Dermis blood vessel endothelial cell (primary cell): ENCODE data around the gene DNASE2B. TPM values are rescaled to one million over a fixed set of nuclear protein-coding genes. Genes with fewer than 3 reads are reported as not detected.

Source experiments
- DNase-seq: peaks from one replicate; pipeline ENCODE4 v3.0.0; 2010
- total RNA-seq: library from RNA; depleted of rRNA; stranded (reverse); fragments of >200 nt; gene quantifications from 2 replicates; pipeline ENCODE4 v1.2.3, GENCODE V29; 2014

Gene DNASE2B, protein sequence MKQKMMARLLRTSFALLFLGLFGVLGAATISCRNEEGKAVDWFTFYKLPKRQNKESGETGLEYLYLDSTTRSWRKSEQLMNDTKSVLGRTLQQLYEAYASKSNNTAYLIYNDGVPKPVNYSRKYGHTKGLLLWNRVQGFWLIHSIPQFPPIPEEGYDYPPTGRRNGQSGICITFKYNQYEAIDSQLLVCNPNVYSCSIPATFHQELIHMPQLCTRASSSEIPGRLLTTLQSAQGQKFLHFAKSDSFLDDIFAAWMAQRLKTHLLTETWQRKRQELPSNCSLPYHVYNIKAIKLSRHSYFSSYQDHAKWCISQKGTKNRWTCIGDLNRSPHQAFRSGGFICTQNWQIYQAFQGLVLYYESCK
- total RNA-seq: not detected in 2 replicates

DNA sequence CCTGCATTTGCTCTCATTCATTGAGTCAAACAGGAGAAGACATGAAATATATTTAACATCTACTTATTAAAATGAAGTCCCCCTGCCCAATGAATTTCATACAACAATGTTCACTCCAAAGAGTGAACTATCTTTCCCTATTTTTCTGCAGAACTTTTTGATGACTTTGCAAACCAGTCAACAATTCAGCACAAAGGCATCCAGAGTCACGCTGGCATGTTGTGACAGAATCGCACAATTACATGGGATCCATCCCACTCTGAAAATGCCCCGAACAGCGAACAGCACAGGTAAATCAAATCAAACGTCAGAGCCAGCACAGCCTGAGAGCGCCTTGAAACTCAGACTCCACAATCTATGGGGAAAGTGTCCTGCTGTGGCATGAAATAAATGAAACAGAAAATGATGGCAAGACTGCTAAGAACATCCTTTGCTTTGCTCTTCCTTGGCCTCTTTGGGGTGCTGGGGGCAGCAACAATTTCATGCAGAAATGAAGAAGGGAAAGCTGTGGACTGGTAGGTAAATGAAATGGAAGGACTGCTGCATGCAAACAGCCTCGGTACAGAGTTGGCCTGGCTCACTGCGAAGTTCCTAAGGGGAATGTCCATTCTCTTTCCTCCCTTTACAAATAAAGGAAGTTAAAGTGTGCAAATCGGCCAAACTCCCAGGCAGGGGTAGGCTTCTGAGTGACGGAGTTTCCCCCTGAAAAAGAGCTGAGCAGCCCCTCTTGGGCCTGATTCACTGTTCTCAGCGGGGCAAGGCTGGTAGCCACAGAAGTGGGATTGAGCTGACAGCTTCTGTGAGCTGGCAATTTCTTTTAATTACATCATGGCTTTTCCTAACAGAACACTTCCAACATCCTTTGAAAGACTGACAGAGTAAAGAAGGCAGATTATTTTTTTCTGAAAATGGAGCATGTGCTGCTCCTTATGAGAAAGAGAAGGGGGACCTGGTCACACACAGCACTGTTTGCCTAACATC lies at the start of gene DNASE2B:
DNASE2B (plus strand) TSS at position 310 of the 981 bp plus-strand sequence; CDS start at position 391, 81 bp downstream.
- DNase-seq: no peak

DNA sequence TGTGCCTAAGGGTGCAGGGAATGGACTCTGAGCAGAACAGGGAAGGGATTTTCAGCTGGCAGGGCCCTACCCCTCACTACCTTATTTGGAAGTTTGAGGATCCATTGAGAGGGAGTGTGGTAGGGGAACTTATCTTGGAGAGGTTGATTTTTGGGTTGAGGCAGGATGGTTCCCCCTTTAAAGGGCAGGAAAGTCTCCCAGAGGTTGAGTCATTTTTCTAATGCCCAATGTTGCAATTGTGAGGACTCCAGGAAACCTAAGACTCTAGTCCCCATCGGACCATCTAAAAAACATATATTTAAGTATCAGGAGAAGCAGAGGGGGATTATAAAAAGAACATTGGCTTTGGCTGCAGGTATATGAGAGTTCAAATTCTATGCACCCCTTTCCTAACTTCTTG lies 49.5 kb upstream of the DNASE2B start:
- DNase-seq: no peak

DNA sequence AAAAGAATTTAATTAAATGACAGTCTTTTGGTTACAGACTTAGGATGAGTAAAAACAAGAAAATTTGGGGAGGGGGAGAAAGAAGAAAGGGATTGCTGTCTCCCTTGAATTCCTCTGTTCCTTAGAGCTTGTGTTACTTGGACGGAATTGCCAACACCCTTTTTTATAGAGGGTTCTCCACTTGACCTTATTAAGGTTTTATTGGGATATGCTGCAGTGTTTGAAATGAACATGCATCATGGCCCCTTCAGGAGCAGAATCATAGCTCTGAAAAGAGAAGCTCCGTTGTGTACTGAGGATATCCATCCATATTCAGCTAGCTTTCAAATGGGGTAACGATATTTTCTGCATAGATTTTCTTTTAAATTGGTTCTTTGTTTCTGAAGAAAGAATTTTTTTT lies 48.2 kb upstream of the DNASE2B start:
- no peak for DNase-seq

DNA sequence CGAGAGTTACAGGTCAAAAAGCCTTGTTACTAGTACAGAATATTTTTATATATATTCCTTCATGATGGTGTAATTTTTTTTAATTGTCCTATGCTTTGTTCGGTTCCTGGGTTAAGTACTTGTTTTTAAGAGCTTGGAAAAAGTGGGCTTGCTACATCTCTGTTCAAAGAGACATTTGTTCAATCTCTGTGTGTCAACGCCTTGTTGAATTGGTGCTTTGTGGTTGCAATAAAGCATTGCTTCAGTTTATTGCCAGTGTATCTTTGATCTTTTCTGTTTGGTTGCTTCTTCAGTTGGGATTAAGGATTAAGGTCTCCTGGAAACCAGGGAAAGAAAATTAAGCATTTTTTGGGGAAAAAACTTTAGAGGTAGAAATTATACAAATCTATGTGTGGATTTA lies 47.7 kb upstream of the DNASE2B start:
- no peak for DNase-seq

DNA sequence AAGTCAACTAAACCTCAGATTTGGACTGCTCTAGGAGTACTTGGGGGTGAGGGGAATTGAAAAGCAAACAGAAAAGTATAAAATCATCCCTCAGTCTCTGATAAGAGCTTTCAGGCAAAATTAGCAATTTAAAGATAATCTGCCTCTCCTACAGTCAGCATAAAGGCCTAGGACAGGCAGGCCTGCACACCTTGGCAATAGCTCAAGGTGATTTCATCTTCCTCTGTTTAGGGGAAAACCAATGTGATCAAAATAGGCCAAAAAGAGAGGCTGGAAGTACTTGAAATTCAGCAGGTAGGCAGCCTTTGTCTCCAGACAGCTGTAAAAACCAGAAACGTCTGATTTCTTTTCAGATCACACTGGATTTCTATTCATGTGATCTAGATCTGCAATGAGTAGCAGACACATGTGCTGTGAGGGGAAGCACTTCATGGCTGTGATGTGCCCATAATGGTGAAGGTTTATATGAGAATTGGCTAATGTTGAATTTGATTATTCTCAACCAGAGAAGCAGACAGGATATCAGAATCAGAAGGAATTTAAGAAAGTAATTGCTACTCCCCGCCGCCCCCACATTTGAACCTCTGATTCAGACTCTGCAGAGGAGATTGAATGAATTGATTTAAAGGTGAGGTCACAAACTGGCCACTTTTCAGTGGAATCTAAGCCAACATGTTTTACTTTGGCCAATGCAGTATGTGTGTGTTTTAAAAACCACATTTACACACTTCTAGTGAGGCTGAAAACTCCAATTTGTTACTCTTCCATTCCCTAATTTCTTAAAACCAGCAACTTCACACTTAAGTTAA lies 45.8 kb upstream of the DNASE2B start:
- no peak for DNase-seq

DNA sequence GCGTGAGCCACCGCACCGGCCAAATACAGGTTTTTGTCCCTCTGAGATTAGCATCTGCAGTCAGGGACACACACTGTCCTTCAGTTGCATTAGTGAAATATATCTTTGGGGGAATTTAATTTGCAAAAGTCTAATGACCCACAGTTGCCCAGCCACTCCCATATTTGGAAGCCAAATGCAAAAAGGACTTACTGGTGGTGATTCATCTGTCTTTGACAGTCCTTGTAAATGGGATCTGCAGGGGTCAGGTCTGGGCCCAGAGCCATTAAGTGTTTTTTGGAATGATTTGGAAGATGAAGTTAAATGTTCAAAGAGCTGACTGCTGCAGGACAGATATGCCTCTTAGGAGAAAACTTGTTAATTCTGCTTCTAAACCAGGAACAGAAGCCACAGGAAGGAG lies 44.6 kb upstream of the DNASE2B start:
- DNase-seq: no peak

DNA sequence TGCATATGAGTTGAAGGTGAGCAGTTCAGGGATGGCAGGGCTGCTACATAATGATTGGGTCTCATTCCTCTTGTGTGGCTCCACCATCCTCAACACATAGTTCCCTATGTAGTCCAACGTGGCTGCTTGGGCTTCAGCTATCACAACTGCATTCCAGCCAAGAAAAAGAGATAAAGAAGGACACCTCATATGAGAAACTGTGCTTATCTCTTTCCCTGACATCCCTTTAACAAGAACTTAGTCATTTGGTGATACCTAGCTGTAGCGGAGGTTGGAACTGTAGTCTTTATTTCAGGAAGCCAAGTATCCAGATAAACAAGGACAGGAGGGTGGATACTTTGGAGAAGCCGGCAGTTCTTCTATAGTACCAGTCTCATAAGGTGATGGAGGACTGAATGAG lies 42.7 kb upstream of the DNASE2B start:
- no peak for DNase-seq

DNA sequence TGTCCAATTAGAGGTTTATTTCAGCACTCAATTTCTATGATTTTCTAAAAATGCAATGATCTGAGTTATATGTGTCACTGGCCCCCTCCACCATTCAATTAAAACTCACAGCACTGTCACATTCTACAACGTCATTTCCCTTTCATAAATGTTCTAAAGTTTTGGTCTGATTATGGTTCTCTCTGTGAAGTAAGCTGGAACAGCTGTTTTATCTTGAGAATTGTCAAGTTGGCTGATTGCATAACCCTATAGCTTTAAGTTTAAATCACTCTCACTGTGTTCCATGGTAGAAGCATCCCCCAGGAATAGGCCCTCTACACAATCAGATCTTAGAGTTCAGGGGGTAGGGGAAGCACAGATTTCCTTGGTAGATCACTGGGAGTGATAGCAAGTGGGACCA lies 41.4 kb upstream of the DNASE2B start:
- no peak for DNase-seq

DNA sequence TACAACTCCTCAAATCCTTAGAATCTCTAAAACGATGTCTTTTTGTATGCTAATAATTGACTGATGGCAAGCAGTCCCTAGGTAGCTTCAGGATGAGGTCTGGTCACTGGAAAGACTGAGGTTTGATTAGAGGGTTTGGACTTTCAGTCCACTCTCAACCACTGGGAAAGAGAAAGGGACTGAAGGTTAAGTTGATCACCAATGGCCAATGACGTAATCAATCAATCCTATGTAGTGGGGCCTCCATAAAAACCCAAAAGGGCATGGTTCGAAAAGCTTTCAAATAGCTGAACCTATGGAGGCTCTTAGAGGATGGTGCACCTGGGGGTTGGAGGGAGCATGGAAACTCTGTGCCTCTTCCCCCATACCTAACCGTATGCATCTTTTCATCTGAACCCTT lies 39.6 kb upstream of the DNASE2B start:
- no peak for DNase-seq

DNA sequence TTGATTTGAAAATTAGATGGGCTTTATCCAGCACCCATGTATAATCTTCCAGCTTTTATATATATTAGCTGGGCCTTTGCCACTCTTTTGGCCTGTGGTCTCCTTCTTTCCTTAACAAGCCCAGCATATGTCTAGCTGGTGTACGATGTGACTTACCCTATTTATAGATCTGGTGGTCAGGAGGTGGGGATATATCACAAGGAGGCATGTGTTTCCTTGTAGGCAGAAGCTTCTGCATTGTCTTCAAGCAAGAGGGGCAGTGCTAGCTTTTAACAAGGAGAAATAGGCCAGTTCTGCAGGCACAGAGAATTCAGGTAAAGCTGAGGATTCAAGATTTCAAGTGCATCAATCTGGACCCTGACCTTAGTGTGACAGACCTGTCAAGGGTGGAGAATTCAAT lies 38.0 kb upstream of the DNASE2B start:
- no peak for DNase-seq

DNA sequence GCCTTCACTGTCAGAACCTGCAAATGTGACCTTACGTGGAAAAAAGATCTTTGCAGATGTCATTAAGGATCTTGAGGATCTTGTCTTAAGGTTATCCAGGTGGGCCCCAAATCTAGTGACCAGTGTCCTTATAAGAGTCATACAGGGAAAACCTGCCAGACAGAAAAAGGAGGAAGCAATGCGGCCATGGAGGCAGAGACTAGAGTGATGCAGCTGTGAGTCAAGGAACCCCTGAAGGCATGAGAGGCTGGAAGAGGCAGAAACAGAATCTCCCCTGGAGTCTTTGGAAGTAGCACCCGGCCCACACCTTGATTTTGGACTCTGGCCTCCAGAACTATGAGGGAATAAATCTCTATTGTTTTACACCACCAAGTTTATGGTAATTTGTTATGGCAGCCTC lies 36.5 kb upstream of the DNASE2B start:
- DNase-seq: no peak

DNA sequence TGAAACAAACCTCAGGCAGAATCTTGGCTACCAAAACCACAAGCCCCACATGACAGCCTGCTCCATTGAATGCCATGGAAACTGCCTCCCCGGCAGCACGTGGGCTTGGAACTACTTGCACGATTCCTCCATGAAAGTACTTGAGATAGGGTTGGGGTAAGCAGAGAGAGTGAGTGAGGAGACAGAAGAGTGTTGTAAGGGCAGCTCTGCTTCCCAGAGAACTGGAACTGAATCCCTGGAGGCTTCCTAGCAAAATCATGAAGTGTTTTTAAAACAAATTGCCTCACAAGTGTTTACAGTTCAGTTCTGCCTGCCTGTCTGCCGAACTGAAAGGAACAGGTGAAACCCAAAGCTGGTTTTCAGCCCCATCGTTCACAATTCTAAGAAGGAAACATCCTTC lies 35.3 kb upstream of the DNASE2B start:
- no peak for DNase-seq

DNA sequence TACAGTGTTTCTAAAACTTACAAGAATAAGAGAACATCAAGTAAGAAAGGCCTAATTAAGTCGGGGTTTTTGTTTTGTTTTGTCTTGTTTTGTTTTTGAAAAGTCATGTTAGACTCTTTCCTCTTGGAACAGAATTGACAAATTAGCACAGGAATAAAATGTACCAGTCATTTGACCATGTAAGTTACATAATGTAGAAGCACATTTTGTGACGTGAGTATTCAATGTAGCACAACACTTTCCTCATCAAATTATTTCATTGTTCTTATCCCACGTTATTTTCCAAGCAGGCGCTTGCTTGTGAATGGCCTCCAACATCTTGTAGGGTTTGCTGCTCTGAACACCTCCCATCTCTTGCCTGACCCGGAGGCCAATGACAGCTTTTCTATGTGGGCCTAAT lies 34.7 kb upstream of the DNASE2B start:
- DNase-seq: no peak

DNA sequence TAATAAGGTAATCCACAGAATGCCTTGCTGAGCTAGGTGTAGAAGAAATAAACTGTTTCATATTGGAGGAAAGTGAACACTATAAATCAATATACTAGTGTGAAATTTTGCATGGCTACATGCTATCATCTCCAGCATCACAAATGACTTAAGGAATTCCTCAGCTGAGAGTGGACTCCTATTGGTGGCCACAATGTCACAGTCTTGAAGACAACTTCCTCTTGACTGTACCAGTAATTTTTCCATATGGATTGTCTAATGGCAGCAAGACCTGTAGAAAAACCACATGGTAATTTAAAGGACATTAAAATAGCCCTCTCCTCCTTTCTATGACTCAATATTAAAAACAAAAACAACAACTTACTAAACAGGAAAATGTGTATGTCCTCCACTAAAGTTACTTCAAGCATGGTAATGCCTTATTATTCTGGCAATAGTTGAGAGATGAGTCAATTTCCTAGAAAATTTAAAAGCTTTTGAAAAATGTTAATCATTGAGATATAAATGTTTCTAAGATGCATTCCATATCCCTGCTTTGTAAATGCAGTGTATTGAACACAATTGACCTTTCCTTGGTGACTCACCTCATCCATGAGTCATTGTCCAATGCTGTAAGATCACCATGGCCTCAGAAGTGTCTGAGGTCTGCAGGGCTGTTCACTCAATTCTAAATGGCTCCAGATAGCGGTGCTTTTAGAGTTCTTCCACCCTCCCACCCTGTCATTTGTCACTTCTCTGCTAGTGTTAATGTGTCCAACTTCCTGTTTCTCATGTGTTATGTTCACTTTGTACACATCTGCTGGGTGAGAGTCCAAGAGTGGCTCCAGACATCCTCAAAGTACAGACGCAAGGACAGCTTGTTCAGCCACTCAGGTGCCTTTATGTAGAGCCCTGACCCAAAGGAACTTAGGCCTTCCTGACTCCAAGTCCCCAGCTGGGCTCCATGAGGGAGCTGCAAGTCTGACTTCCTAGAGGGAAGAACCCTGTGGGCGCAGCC lies 32.8 kb upstream of the DNASE2B start:
- peak; percentile 98 for DNase-seq

DNA sequence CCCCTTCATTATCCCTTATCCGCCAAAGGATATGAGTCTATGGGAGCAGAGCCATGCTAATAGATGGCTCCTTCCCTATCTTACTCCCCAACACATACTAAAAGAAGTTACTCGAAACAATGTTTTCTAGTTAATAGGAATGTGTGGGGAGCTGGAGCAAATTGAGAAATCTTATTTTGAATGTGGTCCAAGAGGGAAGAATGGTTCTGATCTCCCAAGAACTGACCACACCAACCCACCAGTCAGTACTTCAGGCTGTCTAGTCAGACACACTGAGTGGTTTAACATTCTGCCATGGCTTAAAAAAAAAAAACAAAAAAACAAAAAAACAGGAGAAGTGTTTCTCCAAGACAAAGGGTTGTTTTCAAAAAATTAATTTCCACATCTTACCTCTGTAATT lies 31.5 kb upstream of the DNASE2B start:
- peak; percentile 14 for DNase-seq

DNA sequence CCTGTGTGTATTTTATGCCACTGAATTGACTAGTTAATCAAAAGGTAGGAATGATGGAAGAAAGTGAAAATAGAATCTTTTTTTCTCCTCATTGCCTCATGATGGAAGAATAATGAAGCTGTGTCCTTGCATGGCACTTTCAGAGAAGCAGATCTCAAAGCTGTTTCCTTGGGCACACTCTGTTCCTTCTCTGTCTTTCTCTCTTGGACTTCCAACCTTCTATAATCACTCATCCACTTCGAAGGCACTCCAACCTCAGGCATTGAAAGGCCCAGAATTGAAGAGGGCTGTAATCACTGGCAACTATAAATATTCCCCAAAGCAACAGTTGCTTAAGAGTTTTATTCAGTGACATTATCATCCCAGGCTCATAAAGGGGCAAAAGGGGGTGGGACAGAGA lies 31.1 kb upstream of the DNASE2B start:
- DNase-seq: no peak

DNA sequence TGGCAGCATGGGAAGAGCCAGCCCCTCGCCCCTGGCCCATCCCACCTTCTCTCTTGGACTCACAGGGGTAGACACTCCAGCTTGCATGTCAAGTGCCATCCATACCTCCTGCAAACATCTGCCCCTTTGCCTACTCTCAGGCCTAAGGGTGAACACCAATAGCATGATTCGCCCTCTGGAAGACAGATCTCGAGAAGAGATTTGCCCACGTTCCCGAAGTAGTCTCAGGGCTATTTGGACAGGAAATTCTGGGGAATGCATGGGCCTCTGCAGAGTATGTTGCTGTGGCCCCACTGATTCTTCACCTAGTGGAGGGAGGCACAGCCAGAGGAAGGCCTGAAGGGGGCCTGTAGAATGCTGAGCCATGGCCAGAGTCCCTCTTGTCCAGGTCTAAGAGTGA lies 29.8 kb upstream of the DNASE2B start:
- no peak for DNase-seq

DNA sequence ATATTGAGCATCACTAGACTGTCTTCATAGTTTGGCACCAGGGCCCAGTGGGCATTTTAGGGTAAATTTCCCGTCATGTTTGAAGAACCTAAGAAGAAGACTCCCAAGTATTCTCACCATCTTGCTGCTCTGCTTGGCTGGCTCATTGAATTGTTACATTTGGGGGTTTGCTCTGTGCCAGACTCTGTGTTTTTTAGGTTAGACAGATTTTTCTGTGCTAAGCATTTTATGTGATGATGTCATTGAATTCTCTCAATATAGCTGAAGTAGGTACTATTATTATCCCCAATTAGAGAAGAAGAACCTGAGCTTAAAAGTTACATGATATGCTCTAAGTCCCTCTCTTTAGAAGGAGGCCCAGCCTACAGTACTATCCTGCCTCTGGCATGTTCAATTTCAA lies 28.0 kb upstream of the DNASE2B start:
- no peak for DNase-seq

DNA sequence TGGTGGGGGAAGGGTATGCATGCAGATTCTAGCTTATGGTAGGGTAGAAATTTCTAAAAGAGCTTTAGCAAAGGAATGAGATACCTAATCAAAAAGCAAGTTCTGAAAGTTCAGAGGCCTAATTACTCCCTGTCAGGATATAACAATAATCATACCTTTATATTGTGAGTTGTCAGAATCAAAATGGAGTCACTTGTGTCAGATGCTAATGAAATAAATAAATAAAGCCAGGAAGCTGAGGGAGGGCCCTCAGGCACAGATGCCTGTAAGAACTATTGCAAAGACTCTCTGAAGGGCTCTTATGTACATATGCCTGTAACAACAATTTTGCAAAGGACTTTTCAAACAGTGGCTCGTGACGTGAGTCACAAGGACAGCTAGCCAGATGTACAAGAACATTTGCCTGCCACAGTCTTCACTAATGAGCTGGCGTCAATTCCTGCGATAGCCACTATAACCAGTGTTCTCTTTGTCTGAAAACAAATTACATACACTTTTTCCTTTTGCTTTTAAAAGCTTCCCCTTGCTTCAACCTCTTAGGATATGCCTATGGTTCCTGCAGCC lies 27.4 kb upstream of the DNASE2B start:
- DNase-seq: peak; percentile 31

DNA sequence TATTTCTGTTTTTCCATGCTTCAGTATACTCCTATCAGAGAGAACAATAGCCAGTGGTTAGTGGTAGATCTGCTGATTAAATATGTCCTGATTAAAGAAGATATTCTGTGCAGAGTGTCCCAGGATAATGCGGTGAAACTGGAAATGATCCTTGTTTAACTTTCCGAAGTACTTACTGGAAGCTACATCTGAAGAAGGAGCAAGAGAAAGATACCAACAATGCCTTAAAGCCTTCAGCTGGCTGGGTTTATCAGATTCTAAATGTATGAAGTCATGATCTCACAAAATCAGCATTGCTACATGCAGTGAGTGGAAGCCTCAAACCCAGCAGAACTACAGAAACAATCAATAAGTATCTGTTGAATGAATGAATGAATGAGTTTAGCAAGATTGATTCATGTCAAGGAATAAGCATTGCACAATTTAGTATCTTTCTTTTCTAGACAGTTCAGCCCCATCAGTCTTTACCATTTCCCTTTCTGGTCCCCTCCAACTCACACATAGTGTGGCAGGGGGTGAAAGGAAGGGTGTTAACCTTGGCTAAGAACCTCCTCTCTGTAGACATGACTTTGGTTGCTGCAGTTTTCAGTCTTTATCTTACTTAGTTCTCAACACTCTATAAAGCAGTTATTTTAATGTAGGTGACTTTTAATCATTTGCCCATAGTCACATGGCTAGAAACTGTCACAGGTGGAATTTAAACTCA lies 24.7 kb upstream of the DNASE2B start:
- DNase-seq: no peak
